NCI-H146 treated with DMSO at 0.1 percent for 48 hours (cell line): ENCODE results near the gene FAM153A.
"Not testable (repeated sequence)": the region's sequence is repeated elsewhere in the genome, so short reads cannot be mapped to it uniquely, and the experiment has no call there.

ENCODE experiments used
- DNase-seq: peaks from one replicate; lab custom pipeline; 2025; ENCODE audit not compliant: unreplicated experiment; lab: John Stamatoyannopoulos, UW

Gene FAM153A

DNA sequence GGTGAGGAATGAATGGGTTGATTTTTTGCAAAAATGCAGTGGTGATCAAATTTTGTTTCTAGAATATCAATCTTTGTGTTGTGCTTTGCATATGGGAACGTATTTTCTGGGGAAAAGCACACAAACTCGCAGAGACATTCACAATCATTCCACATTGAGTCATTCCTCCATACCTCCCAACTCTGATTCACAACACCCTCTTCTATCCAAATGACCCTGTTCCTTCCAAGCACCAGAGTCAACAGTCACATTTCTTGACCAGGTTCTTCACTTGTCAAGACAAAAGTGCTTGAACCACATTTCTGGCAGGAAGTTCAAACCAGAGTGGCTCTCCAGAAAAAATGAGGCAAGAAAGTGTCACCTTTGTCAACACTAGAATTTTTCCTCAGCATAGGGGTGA lies 35.3 kb downstream of the FAM153A start:
- DNase-seq: not testable (repeated sequence)

DNA sequence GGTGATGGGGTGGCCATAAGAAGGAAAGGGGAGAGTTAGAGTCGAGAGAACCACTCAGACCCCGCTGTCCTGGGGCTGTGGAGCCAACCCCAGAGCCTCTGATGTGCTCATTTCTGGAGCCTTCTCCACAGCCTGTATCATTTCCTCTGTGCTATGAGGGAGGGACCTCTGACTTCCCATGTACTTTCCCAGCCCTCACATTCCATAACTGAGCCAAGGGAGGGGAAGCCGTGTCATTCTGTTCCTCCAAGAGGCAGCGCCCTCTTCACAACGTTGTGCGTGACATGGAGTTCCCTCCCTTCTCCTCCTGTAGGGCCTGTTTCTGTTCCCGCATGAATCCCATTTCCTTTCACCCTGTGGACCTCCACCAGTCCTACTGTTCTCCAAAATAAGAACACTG lies 57.8 kb downstream of the FAM153A start:
- not testable (repeated sequence) for DNase-seq

DNA sequence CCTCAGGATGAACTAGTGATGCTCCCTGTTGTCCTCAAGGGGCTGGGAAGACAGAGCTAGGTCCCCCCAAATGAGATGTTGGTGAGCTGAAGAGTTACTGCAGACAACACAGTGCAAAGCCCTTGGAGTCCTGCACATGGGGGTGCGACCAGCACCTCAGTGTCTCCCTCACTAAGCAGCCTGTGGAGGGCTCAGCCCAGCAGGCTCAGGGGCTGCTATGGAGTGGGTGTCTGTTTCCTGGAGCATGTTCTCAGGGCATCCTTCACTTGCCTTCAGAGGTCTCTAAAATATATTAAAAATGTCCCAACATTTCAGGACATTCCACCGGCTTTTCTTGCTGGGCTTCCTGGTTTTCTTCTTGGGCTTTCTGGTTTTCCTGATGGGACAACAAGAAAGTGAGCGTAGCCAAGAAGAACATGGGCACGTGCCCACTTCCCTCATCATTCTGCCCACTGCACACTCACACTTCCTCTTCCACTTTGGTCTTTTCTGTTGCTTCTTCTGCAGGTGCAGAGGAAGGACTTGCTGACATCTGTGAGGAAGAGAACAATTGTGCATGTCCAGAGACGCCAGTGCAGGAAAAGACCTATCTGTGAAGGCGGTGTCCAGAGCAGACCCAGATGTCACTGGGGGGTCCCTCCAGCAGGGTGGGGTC lies 58.7 kb downstream of the FAM153A start:
- not testable (repeated sequence) for DNase-seq

DNA sequence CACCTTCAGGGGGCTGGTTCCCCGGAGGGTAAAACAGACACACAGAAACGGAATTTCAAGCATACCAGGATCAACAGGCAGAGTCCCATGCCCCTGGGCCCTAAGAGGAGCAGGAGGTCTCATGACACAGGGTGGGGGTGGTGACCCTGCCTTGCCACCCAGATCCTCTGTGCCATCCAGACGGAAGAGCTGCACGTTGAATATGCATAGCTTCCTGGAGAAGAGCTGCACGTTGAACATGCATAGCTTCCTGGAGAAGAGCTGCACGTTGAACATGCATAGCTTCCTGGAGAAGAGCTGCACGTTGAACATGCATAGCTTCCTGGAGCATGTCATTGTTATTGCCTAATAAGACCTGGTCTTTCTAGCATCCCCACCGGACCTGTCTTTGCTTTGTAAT lies 59.9 kb downstream of the FAM153A start:
- DNase-seq: not testable (repeated sequence)

DNA sequence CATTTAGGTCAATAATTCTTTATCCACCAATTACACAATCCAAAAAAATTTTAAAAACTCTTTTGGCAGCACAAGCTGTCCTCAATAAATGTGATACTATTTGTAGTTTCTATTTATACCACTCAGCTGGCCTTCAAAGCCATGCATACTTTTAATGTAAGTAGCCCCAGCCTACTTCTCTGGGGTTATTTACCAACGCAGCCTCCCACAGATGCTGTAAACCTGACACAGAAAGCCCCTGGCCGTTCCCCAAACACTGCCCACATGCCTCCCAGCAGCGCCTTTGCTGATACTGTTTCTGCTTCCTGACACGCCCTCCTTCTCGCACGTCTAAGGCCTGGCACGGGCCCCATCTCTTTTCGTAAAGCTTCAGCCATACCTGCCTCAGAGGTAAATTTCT lies 62.7 kb downstream of the FAM153A start:
- DNase-seq: not testable (repeated sequence)

DNA sequence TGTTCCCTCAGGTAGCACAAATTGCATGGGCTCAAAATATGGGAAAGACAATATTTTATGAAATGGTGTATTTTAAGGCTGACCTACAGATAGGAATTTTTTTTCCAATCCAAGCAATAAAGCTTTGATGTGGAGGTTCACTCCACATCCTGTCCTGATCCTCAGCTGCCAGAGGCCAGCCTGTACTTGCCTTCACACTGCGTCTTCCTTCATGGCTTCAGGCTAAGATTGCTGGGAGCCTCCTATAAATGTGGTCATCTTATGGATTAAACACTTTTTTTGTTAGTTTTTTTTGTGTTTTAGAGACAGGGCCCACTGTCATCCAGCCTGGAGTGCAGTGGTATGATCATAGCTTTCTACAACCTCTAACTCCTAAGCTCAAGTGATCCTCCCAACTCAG lies 67.3 kb downstream of the FAM153A start:
- not testable (repeated sequence) for DNase-seq

DNA sequence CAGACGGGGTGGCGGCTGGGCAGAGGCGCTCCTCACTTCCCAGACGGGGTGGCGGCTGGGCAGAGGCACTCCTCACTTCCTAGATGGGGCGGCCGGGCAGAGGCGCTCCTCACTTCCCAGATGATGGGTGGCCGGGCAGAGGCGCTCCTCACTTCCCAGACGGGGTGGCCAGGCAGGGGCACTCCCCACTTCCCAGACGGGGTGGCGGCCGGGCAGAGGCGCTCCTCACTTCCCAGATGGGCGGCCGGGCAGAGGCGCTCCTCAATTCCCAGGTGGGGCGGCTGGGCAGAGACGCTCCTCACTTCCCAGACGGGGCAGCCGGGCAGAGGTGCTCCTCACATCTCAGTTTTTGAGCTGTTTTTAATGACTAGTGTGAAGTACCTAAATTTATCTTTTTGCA lies 86.6 kb downstream of the FAM153A start:
- not testable (repeated sequence) for DNase-seq

DNA sequence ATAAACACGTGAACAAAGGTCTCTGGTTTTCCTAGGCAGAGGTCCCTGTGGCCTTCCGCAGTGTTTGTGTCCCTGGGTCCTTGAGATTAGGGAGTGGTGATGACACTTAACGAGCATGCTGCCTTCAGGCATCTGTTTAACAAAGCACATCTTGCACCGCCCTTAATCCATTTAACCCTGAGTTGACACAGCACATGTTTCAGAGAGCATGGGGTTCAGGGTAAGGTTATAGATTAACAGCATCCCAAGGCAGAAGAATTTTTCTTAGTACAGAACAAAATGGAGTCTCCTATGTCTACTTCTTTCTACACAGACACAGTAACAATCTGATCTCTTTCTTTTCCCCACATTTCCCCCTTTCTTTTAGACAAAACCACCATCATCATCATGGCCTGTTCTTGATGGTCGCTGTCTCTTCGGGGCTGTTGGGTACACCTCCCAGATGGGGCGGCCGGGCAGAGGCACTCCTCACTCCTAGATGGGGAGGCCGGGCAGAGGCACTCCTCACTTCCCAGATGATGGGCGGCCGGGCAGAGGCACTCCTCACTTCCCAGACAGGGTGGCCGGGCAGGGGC lies 87.3 kb downstream of the FAM153A start:
- DNase-seq: not testable (repeated sequence)

DNA sequence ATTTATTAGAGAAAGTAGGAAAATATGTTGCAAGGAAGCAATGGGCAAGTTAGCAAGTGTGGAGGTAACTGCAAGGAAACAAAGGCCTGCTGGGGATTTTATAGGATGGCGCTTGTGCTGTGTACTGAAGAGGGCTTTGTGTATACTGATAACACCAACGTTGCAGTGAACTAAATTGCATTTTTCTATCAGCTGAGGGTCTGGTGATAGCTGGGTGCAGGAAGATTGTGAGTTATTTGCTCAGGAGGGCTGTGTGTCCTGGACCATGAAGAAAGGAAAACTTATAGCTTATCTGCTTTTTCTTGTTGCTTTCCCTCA lies 88.2 kb downstream of the FAM153A start:
- DNase-seq: not testable (repeated sequence)

DNA sequence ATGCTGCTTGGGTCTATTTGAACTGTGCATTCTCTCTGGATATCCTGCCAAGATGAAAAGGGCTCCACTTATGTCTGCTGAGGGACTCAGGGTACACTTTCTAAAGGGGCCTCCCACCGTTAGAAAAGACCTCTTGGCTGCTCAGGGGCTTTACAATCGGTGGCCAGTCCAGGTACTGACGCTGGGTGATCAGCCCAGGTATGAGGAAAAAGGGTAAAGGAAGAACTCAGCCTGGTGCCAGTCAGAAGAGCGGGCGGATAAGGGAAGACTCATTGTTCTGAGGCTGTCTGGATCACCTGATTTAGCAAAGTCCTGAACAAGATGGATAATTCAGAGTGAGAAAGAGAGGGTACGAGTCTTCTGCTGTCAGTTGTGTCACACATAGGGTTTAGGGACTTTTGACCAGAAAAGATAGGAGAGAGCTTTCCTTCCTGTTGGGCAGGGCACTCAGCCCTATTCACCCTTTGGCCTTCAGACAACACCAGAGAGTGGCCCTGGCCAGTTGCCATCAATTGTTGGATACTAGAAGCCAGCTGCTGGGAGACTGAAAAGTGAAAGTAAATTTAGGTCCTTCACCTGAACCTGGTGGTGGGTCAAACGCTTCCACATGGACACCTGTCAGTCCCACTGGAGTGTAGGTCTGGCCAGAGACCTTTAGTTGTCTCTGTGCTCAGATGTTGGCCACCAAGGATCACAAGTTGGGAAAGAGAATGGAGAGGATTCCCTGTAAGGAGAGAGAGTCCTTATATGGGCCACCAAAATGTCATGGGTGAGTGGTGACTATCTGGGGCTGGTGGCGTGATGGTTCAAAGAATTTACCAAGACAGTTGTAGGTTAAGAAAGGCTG lies 88.8 kb downstream of the FAM153A start:
- DNase-seq: not testable (repeated sequence)

DNA sequence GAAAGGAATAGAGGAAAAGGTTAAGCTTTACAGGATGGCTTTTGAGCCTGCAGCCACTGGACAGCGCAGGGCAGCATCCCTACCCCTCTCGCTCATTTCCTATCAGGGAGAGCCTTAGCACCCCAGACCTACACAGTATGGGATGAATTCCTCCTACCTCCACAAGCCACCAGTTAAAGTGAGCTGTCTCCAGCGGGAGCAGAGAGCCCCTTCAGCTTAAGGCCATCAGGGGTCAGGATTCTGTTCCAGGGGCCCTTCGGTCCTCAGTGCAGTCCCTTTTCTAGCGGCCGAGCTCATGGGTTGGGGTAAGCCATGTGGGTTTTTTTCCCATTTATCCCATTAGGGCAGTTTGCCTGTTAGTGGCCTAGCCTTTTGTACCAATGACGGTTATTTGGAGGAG lies 89.7 kb downstream of the FAM153A start:
- not testable (repeated sequence) for DNase-seq

DNA sequence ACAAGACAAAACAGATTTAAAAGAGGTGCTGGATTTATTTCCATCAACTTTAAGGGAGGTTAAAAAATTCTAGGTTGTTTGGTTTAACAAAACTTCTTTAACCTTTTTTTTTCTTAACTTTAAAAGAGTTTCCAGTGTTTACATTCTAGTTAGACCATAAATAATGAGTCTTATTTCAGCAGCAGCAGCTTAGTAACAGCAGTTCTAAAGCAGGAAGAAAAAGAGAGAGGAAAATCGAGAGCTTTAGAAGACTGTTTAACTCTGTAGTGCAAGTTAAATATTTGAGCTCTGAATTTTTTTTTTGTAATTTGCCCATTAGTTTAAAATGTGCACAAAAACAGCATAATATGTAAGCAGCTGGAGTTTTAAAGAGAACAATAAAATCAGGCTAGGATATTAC lies 90.2 kb downstream of the FAM153A start:
- not testable (repeated sequence) for DNase-seq

DNA sequence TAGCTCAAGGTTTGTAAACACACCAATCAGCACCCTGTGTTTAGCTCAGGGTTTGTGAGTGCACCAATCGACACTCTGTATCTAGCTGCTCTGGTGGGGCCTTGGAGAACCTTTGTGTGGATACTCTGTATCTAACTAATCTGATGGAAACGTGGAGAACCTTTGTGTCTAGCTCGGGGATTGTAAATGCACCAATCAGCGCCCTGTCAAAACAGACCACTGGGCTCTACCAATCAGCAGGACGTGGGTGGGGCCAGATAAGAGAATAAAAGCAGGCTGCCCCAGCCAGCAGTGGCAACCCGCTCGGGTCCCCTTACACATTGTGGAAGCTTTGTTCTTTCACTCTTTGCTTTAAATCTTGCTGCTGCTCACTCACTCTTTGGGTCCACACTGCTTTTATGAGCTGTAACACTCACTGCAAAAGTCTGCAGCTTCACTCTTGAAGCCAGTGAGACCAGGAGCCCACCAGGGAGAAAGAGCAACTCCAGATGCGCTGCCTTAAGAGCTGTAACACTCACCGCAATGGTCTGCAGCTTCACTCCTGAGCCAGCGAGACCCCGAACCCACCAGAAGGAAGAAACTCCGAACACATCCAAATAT lies 93.6 kb downstream of the FAM153A start:
- not testable (repeated sequence) for DNase-seq

DNA sequence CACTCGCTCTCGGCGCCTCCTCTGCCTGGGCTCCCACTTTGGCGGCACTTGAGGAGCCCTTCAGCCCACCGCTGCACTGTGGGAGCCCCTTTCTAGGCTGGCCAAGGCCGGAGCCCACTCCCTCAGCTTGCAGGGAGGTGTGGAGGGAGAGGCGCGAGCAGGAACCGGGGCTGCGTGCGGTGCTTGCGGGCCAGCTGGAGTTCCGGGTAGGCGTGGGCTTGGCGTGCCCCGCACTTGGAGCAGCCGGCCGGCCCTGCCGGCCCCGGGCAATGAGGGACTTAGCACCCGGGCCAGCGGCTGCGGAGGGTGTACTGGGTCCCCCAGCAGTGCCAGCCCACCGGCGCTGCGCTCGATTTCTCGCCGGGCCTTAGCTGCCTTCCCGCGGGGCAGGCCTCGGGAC lies 94.6 kb downstream of the FAM153A start:
- not testable (repeated sequence) for DNase-seq

DNA sequence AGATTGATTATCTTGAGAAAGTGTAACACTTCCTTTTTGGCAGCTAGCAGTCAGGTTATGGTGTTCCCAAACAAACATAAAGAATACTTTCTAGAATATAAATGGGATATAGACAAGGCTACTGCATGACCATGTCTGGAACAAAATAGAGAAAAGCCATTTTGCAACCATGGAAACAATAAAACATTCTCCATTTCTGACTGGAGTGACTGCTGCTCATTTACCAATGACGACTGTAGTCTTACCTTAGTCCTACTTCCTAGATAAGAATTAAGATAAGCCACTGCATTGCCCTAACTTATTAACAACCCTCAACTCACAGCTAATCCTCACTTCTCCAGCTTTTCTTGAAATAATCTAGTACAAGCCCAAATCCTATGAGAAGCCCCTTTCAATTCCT lies 100.8 kb downstream of the FAM153A start:
- not testable (repeated sequence) for DNase-seq
